ENCODE measurements around the gene CRTC2.

Gene CRTC2

GRCh38 chr1:153929981-153930948 is 28.1 kb downstream of the CRTC2 start:
- Histone ChIP-seq H3K27ac (no peak overlapping the region), H3K4me3 (ENCODE audit: low read depth, low read length) (no peak overlapping the region), H3K36me3 (replicated peaks) (peaks cover 28% of the 10 kb centered on the region), H3K27me3 (replicated peaks) (no peaks in the 10 kb centered on the region)
- TF ChIP-seq CTCF (IDR thresholded peaks at IDR 0.05; ENCODE audit: low read depth, low read length, missing control alignments) = no peak
- in situ Hi-C loops (cut with HindIII; ENCODE audit: low pct_ligation_motif_present, low sequenced_read_pairs) = no loop called here
- no peak for DNase-seq

GRCh38 chr1:153929426-153929825 is 29.0 kb downstream of the CRTC2 start:
- TF ChIP-seq CTCF (IDR thresholded peaks at IDR 0.05; ENCODE audit: low read depth, low read length, missing control alignments) = no peak
- no peak for DNase-seq
- no peaks in the 10 kb centered on the region for H3K27me3 ChIP-seq (replicated peaks)
- peaks cover 23% of the 10 kb centered on the region for H3K36me3 ChIP-seq (replicated peaks)
- no peak overlapping the region for H3K27ac ChIP-seq
- H3K4me3 ChIP-seq (ENCODE audit: low read depth, low read length) = no peak overlapping the region
- in situ Hi-C loops (cut with HindIII; ENCODE audit: low pct_ligation_motif_present, low sequenced_read_pairs) = no loop called here

- TF ChIP-seq CTCF (IDR thresholded peaks at IDR 0.05; ENCODE audit: low read depth, low read length, missing control alignments) = no peak
- no peak for DNase-seq
- Histone ChIP-seq H3K36me3 (replicated peaks) (peaks cover 17% of the 10 kb centered on the region), H3K27me3 (replicated peaks) (no peaks in the 10 kb centered on the region), H3K27ac (no peak overlapping the region), H3K4me3 (ENCODE audit: low read depth, low read length) (no peak overlapping the region)
- in situ Hi-C loops (cut with HindIII; ENCODE audit: low pct_ligation_motif_present, low sequenced_read_pairs) = no loop called here
Measured at GRCh38 chr1:153928791-153929341, 29.5 kb downstream of the CRTC2 start.

GRCh38 chr1:153928245-153928644 is 30.2 kb downstream of the CRTC2 start:
- Histone ChIP-seq H3K27ac (no peak overlapping the region), H3K36me3 (replicated peaks) (peaks cover 14% of the 10 kb centered on the region), H3K4me3 (ENCODE audit: low read depth, low read length) (no peak overlapping the region), H3K27me3 (replicated peaks) (no peaks in the 10 kb centered on the region)
- no peak for TF ChIP-seq CTCF (IDR thresholded peaks at IDR 0.05; ENCODE audit: low read depth, low read length, missing control alignments)
- DNase-seq = no peak
- in situ Hi-C loops (cut with HindIII; ENCODE audit: low pct_ligation_motif_present, low sequenced_read_pairs) = no loop called here

- Histone ChIP-seq H3K4me3 (ENCODE audit: low read depth, low read length) (no peak overlapping the region), H3K27me3 (replicated peaks) (no peaks in the 10 kb centered on the region), H3K36me3 (replicated peaks) (peaks cover 2% of the 10 kb centered on the region), H3K27ac (no peak overlapping the region)
- no peak for DNase-seq
- TF ChIP-seq CTCF (IDR thresholded peaks at IDR 0.05; ENCODE audit: low read depth, low read length, missing control alignments) = no peak
- in situ Hi-C loops (cut with HindIII; ENCODE audit: low pct_ligation_motif_present, low sequenced_read_pairs) = no loop called here
Measured at GRCh38 chr1:153926405-153926804, 32.0 kb downstream of the CRTC2 start.
